B cell (primary cell): Measurements from ENCODE around the gene ADARB2. TPM values are rescaled to one million over a fixed set of nuclear protein-coding genes. Genes with fewer than 3 reads are reported as not detected.

ENCODE experiments used
- ATAC-seq: fragments of 200-7000 bp; cut with Tn5 transposase; one replicate; pipeline ENCODE4 v1.10.0; 2021; ENCODE audit warnings: low read depth, mild to moderate bottlenecking, moderate number of reproducible peaks, moderate library complexity
- CTCF ChIA-PET: fragments of 350-600 bp; sonication (Branson Sonifier 250); formaldehyde crosslinking; loops from one replicate; lab custom pipeline; 2021; ENCODE audit warnings: antibody characterized with exemption, inconsistent platforms; lab: Charles Lee
- POLR2A ChIA-PET: fragments of 350-600 bp; sonication (Branson Sonifier 250); formaldehyde crosslinking; loops from one replicate; lab custom pipeline; 2021; ENCODE audit warnings: antibody characterized with exemption; lab: Charles Lee
- DNase-seq: peaks from one replicate; pipeline ENCODE4 v3.0.0; 2013
- H2AFZ ChIP-seq: 2 replicates; pipeline ENCODE4 v1.6.1; 2012; ENCODE audit warnings: mild to moderate bottlenecking, low read depth, low read length; ENCODE audit not compliant: insufficient read depth, poor library complexity, severe bottlenecking
- H3K27ac ChIP-seq, 2 donors: 1 replicate in 1 of 2; 2 replicates in 1 of 2; pipeline ENCODE4 v1.5.1; 2012 to 2013; ENCODE audit warnings: low read length in 2 of 2, mild to moderate bottlenecking in 2 of 2, moderate library complexity in 1 of 2
- H3K27me3 ChIP-seq, 4 experiments: fragments of 200-600 bp in 1 of 4; sonication (generic) in 1 of 4; replicated peaks in 1 of 4; 1 replicate in 2 of 4; 2 replicates in 2 of 4; pipeline versions ENCODE4 v1.6.1 to v1.7.0; 2013 to 2016; ENCODE audit warnings: low read length in 3 of 4, mild to moderate bottlenecking in 2 of 4, mixed read lengths in 1 of 4, moderate library complexity in 1 of 4; ENCODE audit not compliant: insufficient read depth in 4 of 4, control insufficient read depth in 3 of 4; ENCODE audit errors: control extremely low read depth in 1 of 4
- H3K36me3 ChIP-seq, 2 experiments: replicated peaks in 1 of 2; 1 replicate in 1 of 2; 2 replicates in 1 of 2; pipeline versions ENCODE4 v1.6.1 to v1.7.1; 2013; ENCODE audit warnings: low read length in 1 of 2; ENCODE audit not compliant: insufficient read depth in 2 of 2, control insufficient read depth in 1 of 2; ENCODE audit errors: control extremely low read depth in 1 of 2, extremely low read depth in 1 of 2
- H3K4me1 ChIP-seq, 2 donors: fragments of 200-600 bp in 1 of 2; sonication (generic) in 1 of 2; 1 replicate in 1 of 2; 2 replicates in 1 of 2; pipeline versions ENCODE4 v1.5.1 to v1.6.1; 2013 to 2017; ENCODE audit warnings: low read length in 2 of 2; ENCODE audit not compliant: control insufficient read depth in 2 of 2, insufficient read depth in 2 of 2
- H3K4me2 ChIP-seq: replicated peaks from 2 replicates; pipeline ENCODE3; 2012; ENCODE audit warnings: mild to moderate bottlenecking, low read depth, low read length; ENCODE audit not compliant: poor library complexity, severe bottlenecking
- H3K4me3 ChIP-seq, 5 experiments: fragments of 200-600 bp in 1 of 5; sonication (generic) in 1 of 5; 1 replicate in 3 of 5; 2 replicates in 2 of 5; pipeline versions ENCODE4 v1.5.1 to v1.7.0; 2011 to 2016; ENCODE audit warnings: low read length in 4 of 5, mild to moderate bottlenecking in 4 of 5, low read depth in 2 of 5, control low read depth in 1 of 5, moderate library complexity in 1 of 5; ENCODE audit not compliant: insufficient read depth in 1 of 5; ENCODE audit errors: control extremely low read depth in 1 of 5, extremely low read depth in 1 of 5
- H3K79me2 ChIP-seq: fragments of 200-600 bp; sonication (generic); one replicate; pipeline ENCODE4 v1.6.0; 2016; ENCODE audit warnings: low read length; ENCODE audit not compliant: control insufficient read depth, insufficient read depth
- H3K9ac ChIP-seq: fragments of 200-600 bp; sonication (generic); 2 replicates; pipeline ENCODE4 v1.6.1; 2017; ENCODE audit warnings: mild to moderate bottlenecking, low read length, moderate library complexity
- H3K9me3 ChIP-seq, 3 donors: one replicate each; pipeline versions ENCODE4 v1.6.1 to v1.7.1; 2013; ENCODE audit warnings: low read length in 2 of 3; ENCODE audit not compliant: control insufficient read depth in 2 of 3, insufficient read depth in 1 of 3; ENCODE audit errors: control extremely low read depth in 1 of 3
- H4K20me1 ChIP-seq: 2 replicates; pipeline ENCODE4 v1.6.0; 2012; ENCODE audit warnings: mild to moderate bottlenecking, low read length; ENCODE audit not compliant: insufficient read depth, control insufficient read depth, poor library complexity, severe bottlenecking
- H3K27ac Mint-ChIP-seq: one replicate; pipeline ENCODE4 v1.8.0; 2021; ENCODE audit warnings: mixed read lengths
- H3K27me3 Mint-ChIP-seq: one replicate; pipeline ENCODE4 v1.8.0; 2021; ENCODE audit warnings: mixed read lengths
- H3K4me1 Mint-ChIP-seq: one replicate; pipeline ENCODE4 v1.8.0; 2021; ENCODE audit warnings: mixed read lengths
- H3K4me3 Mint-ChIP-seq: one replicate; pipeline ENCODE4 v1.8.0; 2021; ENCODE audit warnings: mixed read lengths
- H3K9me3 Mint-ChIP-seq: one replicate; pipeline ENCODE4 v1.8.0; 2022; ENCODE audit warnings: mixed read lengths; ENCODE audit not compliant: insufficient read depth
- EZH2 ChIP-seq: IDR thresholded peaks from 2 replicates; pipeline ENCODE4 v1.6.1; 2012; ENCODE audit warnings: borderline replicate concordance, low read depth, mild to moderate bottlenecking, moderate library complexity, low read length; ENCODE audit not compliant: insufficient read depth, poor library complexity, severe bottlenecking
- WGBS: methylation state at CpG from one replicate; pipeline ENCODE4 v1.1.5; 2013; ENCODE audit warnings: missing lambda C conversion rate; ENCODE audit not compliant: insufficient coverage; 5-methylcytosine and 5-hydroxymethylcytosine counted together
- intact Hi-C: fragments of 100-400 bp; cut with micrococcal nuclease; formaldehyde crosslinking; loops from one replicate; pipeline ENCODE4 v1.10.0; 2022
- polyA plus RNA-seq: library from polyadenylated mRNA; depleted of rRNA; stranded (reverse); fragments of >200 nt; gene quantifications from 2 replicates; pipeline ENCODE4 v1.2.3, GENCODE V29; 2012
- total RNA-seq, 2 donors: library from RNA; stranded (reverse); fragments of 120-200 nt in 1 of 2; gene quantifications; 1 replicate in 1 of 2; 2 replicates in 1 of 2; pipeline versions ENCODE4 v1.2.3 to v1.2.4, GENCODE V29; 2013 to 2022
- TF ChIP-seq, protein P1 (sequence below): fragments of 200-600 bp; IDR thresholded peaks from one replicate; pipeline ENCODE4 v1.8.0; 2022; ENCODE audit warnings: antibody characterized with exemption, mild to moderate bottlenecking

ADARB2 gene
- total and polyA plus RNA-seq, 2 donors (not counting 1 experiment from before 2014, with no cell fraction given): 0.13 to 0.96 TPM

DNA sequence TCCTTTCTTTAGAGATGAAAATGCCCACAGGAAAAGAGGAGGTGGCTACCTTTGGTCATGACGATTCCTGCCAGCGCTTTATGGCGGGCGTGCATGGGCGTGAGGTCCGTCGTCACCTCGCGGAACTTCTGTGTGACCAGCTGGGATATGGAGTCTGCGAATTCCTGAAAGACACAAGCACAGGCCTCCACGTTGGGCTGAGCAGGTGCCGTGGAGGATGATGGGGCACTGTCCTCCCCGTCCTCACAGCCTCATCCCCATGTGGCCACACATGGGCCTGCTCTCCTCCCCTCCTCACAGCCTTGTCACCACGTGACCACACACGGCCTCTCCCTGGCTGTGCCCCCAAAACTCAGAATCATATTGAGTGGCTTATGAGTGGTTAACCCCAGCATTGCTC, 466.4 kb downstream of the ADARB2 start:
- Histone ChIP-seq H3K9me3 (no peaks in the 10 kb centered on the region), H4K20me1 (no peaks in the 10 kb centered on the region), H3K79me2 (no peaks in the 10 kb centered on the region), H3K9ac (no peak overlapping the region), H3K36me3 (no peaks in the 10 kb centered on the region), H3K27me3 (no peaks in the 10 kb centered on the region), H3K27ac (no peak overlapping the region), H3K4me2 (no peak overlapping the region), H3K4me3 (no peak overlapping the region), H3K4me1 (no peaks in the 10 kb centered on the region), H2AFZ (no peak overlapping the region)
- H3K27me3 Mint-ChIP-seq: no peaks in the 10 kb centered on the region
- POLR2A ChIA-PET: no interaction called here
- H3K9me3 Mint-ChIP-seq: no peaks in the 10 kb centered on the region
- WGBS: 84% methylated on average over 12 of the region's 15 CpGs
- intact Hi-C loops: no loop called here
- no peak for ATAC-seq
- no peaks in the 10 kb centered on the region for H3K4me1 Mint-ChIP-seq
- no peak overlapping the region for H3K4me3 Mint-ChIP-seq
- no peak for DNase-seq
- no peak overlapping the region for H3K27ac Mint-ChIP-seq
- CTCF ChIA-PET: no interaction called here
- TF ChIP-seq, protein P1, sequence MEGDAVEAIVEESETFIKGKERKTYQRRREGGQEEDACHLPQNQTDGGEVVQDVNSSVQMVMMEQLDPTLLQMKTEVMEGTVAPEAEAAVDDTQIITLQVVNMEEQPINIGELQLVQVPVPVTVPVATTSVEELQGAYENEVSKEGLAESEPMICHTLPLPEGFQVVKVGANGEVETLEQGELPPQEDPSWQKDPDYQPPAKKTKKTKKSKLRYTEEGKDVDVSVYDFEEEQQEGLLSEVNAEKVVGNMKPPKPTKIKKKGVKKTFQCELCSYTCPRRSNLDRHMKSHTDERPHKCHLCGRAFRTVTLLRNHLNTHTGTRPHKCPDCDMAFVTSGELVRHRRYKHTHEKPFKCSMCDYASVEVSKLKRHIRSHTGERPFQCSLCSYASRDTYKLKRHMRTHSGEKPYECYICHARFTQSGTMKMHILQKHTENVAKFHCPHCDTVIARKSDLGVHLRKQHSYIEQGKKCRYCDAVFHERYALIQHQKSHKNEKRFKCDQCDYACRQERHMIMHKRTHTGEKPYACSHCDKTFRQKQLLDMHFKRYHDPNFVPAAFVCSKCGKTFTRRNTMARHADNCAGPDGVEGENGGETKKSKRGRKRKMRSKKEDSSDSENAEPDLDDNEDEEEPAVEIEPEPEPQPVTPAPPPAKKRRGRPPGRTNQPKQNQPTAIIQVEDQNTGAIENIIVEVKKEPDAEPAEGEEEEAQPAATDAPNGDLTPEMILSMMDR: no peak
- TF ChIP-seq EZH2: no peak

DNA sequence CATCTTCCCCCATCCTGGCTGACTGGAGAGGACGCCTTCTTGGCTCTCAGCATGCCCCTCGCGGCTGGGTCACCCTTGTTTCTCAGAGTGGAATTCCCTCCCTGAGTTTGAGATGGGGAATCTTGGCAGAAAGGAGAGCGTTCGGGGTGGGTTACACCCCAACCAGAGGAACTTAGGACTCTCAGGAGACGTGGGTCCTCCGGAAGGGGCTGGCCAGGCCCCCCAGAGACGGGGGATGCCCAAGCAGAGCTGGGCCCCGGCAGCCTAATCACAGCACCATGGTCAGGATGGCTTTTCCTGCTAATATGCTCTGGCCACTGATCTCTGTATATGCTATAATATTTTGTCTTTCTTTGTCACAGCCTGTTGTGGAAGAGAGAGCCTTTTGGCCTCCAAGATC, 466.8 kb downstream of the ADARB2 start:
- no peaks in the 10 kb centered on the region for H3K27me3 ChIP-seq
- ATAC-seq (no peak), DNase-seq (no peak)
- no peaks in the 10 kb centered on the region for H3K4me1 ChIP-seq
- H3K36me3 ChIP-seq: no peaks in the 10 kb centered on the region
- no peaks in the 10 kb centered on the region for H3K9me3 ChIP-seq
- no peak overlapping the region for H3K4me3 ChIP-seq
- TF ChIP-seq, protein P1: no peak
- TF ChIP-seq EZH2: no peak
- H2AFZ ChIP-seq: no peak overlapping the region
- ChIA-PET POLR2A (no interaction called here), CTCF (no interaction called here)
- intact Hi-C loops: no loop called here
- H3K27ac Mint-ChIP-seq: no peak overlapping the region
- H4K20me1 ChIP-seq: no peaks in the 10 kb centered on the region
- WGBS: 92% methylated on average over 5 of the region's 9 CpGs
- no peaks in the 10 kb centered on the region for H3K27me3 Mint-ChIP-seq
- no peaks in the 10 kb centered on the region for H3K9me3 Mint-ChIP-seq
- H3K4me1 Mint-ChIP-seq: no peaks in the 10 kb centered on the region
- H3K27ac ChIP-seq: no peak overlapping the region
- no peak overlapping the region for H3K4me2 ChIP-seq
- no peak overlapping the region for H3K4me3 Mint-ChIP-seq
- no peak overlapping the region for H3K9ac ChIP-seq
- no peaks in the 10 kb centered on the region for H3K79me2 ChIP-seq
